ENCODE data around the gene FOXB1. TPM values are rescaled to one million over a fixed set of nuclear protein-coding genes. Genes with fewer than 3 reads are reported as not detected.

Gene FOXB1
- total RNA-seq, 1 experiment from 2014 or later: not detected

GRCh38 chr15:59998950-59999611 is 5.0 kb upstream of the FOXB1 start:
- no peak for DNase-seq (ENCODE audit: low read depth)

GRCh38 chr15:59999612-60000112 is 4.4 kb upstream of the FOXB1 start:
- DNase-seq (ENCODE audit: low read depth): no peak

- no peak for DNase-seq (ENCODE audit: low read depth)
Observed at GRCh38 chr15:60000113-60000823, 3.8 kb upstream of the FOXB1 start.

GRCh38 chr15:60000824-60001609 is 3.1 kb upstream of the FOXB1 start:
- no peak for DNase-seq (ENCODE audit: low read depth)

GRCh38 chr15:60001610-60002527 is 2.2 kb upstream of the FOXB1 start:
- DNase-seq (ENCODE audit: low read depth): no peak

- no peak for DNase-seq (ENCODE audit: low read depth)
Observed at GRCh38 chr15:60002528-60003218, 1.4 kb upstream of the FOXB1 start.

GRCh38 chr15:60003243-60004008 is 685 bp upstream of the FOXB1 start:
- no peak for DNase-seq (ENCODE audit: low read depth)

- no peak for DNase-seq (ENCODE audit: low read depth)
Observed at GRCh38 chr15:60004846-60005351, 788 bp downstream of the FOXB1 start.

- no peak for DNase-seq (ENCODE audit: low read depth)
Observed at GRCh38 chr15:60005352-60006202, 1.5 kb downstream of the FOXB1 start.

- DNase-seq (ENCODE audit: low read depth): peak; percentile 25
Observed at GRCh38 chr15:60006203-60006862, 2.2 kb downstream of the FOXB1 start.

- DNase-seq (ENCODE audit: low read depth): no peak
Observed at GRCh38 chr15:60006873-60007272, 2.8 kb downstream of the FOXB1 start.

- DNase-seq (ENCODE audit: low read depth): no peak
Observed at GRCh38 chr15:60009124-60009960, 5.2 kb downstream of the FOXB1 start.

- no peak for DNase-seq (ENCODE audit: low read depth)
Observed at GRCh38 chr15:60009980-60010732, 6.0 kb downstream of the FOXB1 start.

GRCh38 chr15:60010858-60011257 is 6.7 kb downstream of the FOXB1 start:
- DNase-seq (ENCODE audit: low read depth): no peak

GRCh38 chr15:60012695-60013094 is 8.6 kb downstream of the FOXB1 start:
- no peak for DNase-seq (ENCODE audit: low read depth)
